ENCODE results near the gene RDH5. TPM values are rescaled to one million over a fixed set of nuclear protein-coding genes. Genes with fewer than 3 reads are reported as not detected.
"Not testable (repeated sequence)": the region's sequence is repeated elsewhere in the genome, so short reads cannot be mapped to it uniquely, and the experiment has no call there.

The RDH5 gene
- total and polyA plus RNA-seq, 2 donors from 2014 or later, result 11.1 to 30.2 TPM

GRCh38 chr12:55755246-55755645, 35.1 kb downstream of the RDH5 start:
- peak in 1 of 5 donors; percentile 42 for DNase-seq
- Histone ChIP-seq H3K4me1 (ENCODE audit: control insufficient read depth in 2 of 3, insufficient read depth in 2 of 3, low read depth in 1 of 3, low read length in 3 of 3) (peaks cover 0 to 2% (median 0%) of the 10 kb centered on the region in 3 donors), H3K27me3 (ENCODE audit: control insufficient read depth, insufficient read depth, low read length) (no peaks in the 10 kb centered on the region), H3K9me3 (ENCODE audit: control insufficient read depth in 2 of 3, insufficient read depth in 1 of 3, low read length in 3 of 3) (no peaks in the 10 kb centered on the region), H3K27ac (ENCODE audit: low read depth in 2 of 2, low read length in 2 of 2) (no peak overlapping the region), H3K36me3 (ENCODE audit: control insufficient read depth in 2 of 3, insufficient read depth in 3 of 3, low read length in 3 of 3) (peaks cover 12 to 27% (median 22%) of the 10 kb centered on the region in 3 donors), H3K9ac (ENCODE audit: low read length in 3 of 3) (no peak overlapping the region), H3K4me3 (ENCODE audit: low read length in 3 of 3) (no peak overlapping the region)
- TF ChIP-seq, protein P1, sequence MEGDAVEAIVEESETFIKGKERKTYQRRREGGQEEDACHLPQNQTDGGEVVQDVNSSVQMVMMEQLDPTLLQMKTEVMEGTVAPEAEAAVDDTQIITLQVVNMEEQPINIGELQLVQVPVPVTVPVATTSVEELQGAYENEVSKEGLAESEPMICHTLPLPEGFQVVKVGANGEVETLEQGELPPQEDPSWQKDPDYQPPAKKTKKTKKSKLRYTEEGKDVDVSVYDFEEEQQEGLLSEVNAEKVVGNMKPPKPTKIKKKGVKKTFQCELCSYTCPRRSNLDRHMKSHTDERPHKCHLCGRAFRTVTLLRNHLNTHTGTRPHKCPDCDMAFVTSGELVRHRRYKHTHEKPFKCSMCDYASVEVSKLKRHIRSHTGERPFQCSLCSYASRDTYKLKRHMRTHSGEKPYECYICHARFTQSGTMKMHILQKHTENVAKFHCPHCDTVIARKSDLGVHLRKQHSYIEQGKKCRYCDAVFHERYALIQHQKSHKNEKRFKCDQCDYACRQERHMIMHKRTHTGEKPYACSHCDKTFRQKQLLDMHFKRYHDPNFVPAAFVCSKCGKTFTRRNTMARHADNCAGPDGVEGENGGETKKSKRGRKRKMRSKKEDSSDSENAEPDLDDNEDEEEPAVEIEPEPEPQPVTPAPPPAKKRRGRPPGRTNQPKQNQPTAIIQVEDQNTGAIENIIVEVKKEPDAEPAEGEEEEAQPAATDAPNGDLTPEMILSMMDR (IDR thresholded peaks at IDR 0.05; ENCODE audit: borderline replicate concordance, extremely low read depth, insufficient read depth), result no peak
- intact Hi-C loops (cut with DNase I), result no loop called here
- FAIRE-seq, result no peak

- Histone ChIP-seq H3K4me3 (ENCODE audit: low read length in 3 of 3) (no peak overlapping the region), H3K9me3 (ENCODE audit: control insufficient read depth in 2 of 3, insufficient read depth in 1 of 3, low read length in 3 of 3) (no peaks in the 10 kb centered on the region), H3K9ac (ENCODE audit: low read length in 3 of 3) (no peak overlapping the region), H3K4me1 (ENCODE audit: control insufficient read depth in 2 of 3, insufficient read depth in 2 of 3, low read depth in 1 of 3, low read length in 3 of 3) (peaks cover 0 to 2% (median 0%) of the 10 kb centered on the region in 3 donors), H3K27ac (ENCODE audit: low read depth in 2 of 2, low read length in 2 of 2) (no peak overlapping the region), H3K36me3 (ENCODE audit: control insufficient read depth in 2 of 3, insufficient read depth in 3 of 3, low read length in 3 of 3) (peaks cover 11 to 19% (median 12%) of the 10 kb centered on the region in 3 donors), H3K27me3 (ENCODE audit: control insufficient read depth, insufficient read depth, low read length) (no peaks in the 10 kb centered on the region)
- FAIRE-seq, result no peak
- intact Hi-C loops (cut with DNase I), result no loop called here
- TF ChIP-seq, protein P1 (IDR thresholded peaks at IDR 0.05; ENCODE audit: borderline replicate concordance, extremely low read depth, insufficient read depth), result no peak
- DNase-seq, result no peak
Measured at GRCh38 chr12:55757701-55758100, 37.5 kb downstream of the RDH5 start.

DNA sequence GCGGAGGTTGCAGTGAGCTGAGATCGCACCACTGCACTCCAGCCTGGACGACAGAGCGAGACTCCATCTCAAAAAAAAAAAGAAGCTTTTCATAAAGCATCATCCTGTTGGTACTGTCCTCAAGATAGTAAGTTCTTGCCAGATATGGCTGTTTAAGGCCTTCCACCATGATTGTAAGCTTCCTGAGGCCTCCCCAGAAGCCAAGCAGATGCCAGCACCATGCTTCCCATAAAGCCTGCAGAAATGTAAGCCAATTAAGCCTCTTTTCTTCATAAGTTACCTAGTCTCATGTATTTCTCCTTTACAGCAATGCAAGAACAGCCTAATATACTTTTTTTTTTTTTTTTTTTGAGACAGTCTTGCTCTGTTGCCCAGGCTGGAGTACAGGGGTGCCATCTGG, 38.4 kb downstream of the RDH5 start:
- H3K27ac ChIP-seq (ENCODE audit: low read depth in 2 of 2, low read length in 2 of 2); H3K4me3 ChIP-seq (ENCODE audit: low read length in 3 of 3); intact Hi-C loops (cut with DNase I); H3K9me3 ChIP-seq (ENCODE audit: control insufficient read depth in 2 of 3, insufficient read depth in 1 of 3, low read length in 3 of 3); FAIRE-seq; DNase-seq; H3K27me3 ChIP-seq (ENCODE audit: control insufficient read depth, insufficient read depth, low read length); H3K4me1 ChIP-seq (ENCODE audit: control insufficient read depth in 2 of 3, insufficient read depth in 2 of 3, low read depth in 1 of 3, low read length in 3 of 3); H3K9ac ChIP-seq (ENCODE audit: low read length in 3 of 3): not testable (repeated sequence)
- peaks cover 9 to 17% (median 12%) of the 10 kb centered on the region in 3 donors for H3K36me3 ChIP-seq (ENCODE audit: control insufficient read depth in 2 of 3, insufficient read depth in 3 of 3, low read length in 3 of 3)

GRCh38 chr12:55760663-55761062, 40.5 kb downstream of the RDH5 start:
- TF ChIP-seq, protein P1 (IDR thresholded peaks at IDR 0.05; ENCODE audit: borderline replicate concordance, extremely low read depth, insufficient read depth), result no peak
- peaks cover 0 to 2% (median 0%) of the 10 kb centered on the region in 3 donors for H3K4me1 ChIP-seq (ENCODE audit: control insufficient read depth in 2 of 3, insufficient read depth in 2 of 3, low read depth in 1 of 3, low read length in 3 of 3)
- no peaks in the 10 kb centered on the region for H3K9me3 ChIP-seq (ENCODE audit: control insufficient read depth in 2 of 3, insufficient read depth in 1 of 3, low read length in 3 of 3)
- no peaks in the 10 kb centered on the region for H3K27me3 ChIP-seq (ENCODE audit: control insufficient read depth, insufficient read depth, low read length)
- peaks cover 5 to 17% (median 12%) of the 10 kb centered on the region in 3 donors for H3K36me3 ChIP-seq (ENCODE audit: control insufficient read depth in 2 of 3, insufficient read depth in 3 of 3, low read length in 3 of 3)
- H3K9ac ChIP-seq (ENCODE audit: low read length in 3 of 3), result no peak overlapping the region
- FAIRE-seq (no peak), DNase-seq (no peak)
- no peak overlapping the region for H3K27ac ChIP-seq (ENCODE audit: low read depth in 2 of 2, low read length in 2 of 2)
- intact Hi-C loops (cut with DNase I), result no loop called here
- H3K4me3 ChIP-seq (ENCODE audit: low read length in 3 of 3), result no peak overlapping the region

Measured in kidney (tissue), 14 donors.